ENCODE results near the gene ORC1.

ORC1 gene

GRCh38 chr1:52432807-52433206, 28.6 kb upstream of the ORC1 start:
- no peak for DNase-seq (ENCODE audit: extremely low read depth, low read depth)
- H3K4me3 ChIP-seq (replicated peaks; ENCODE audit: low read depth, low read length) = no peak overlapping the region
- no peak for TF ChIP-seq CTCF (IDR thresholded peaks at IDR 0.05; ENCODE audit: low read depth, low read length, missing control alignments)

- no peak for DNase-seq (ENCODE audit: extremely low read depth, low read depth)
- TF ChIP-seq CTCF (IDR thresholded peaks at IDR 0.05; ENCODE audit: low read depth, low read length, missing control alignments) = no peak
- H3K4me3 ChIP-seq (replicated peaks; ENCODE audit: low read depth, low read length) = no peak overlapping the region
These were observed 22.9 kb upstream of the ORC1 start for GRCh38 chr1:52427152-52427551.

- DNase-seq (ENCODE audit: extremely low read depth, low read depth) = no peak
- H3K4me3 ChIP-seq (replicated peaks; ENCODE audit: low read depth, low read length) = no peak overlapping the region
- TF ChIP-seq CTCF (IDR thresholded peaks at IDR 0.05; ENCODE audit: low read depth, low read length, missing control alignments) = no peak
These were observed 22.1 kb upstream of the ORC1 start for GRCh38 chr1:52426371-52426770.

GRCh38 chr1:52424813-52425212, 20.6 kb upstream of the ORC1 start:
- TF ChIP-seq CTCF (IDR thresholded peaks at IDR 0.05; ENCODE audit: low read depth, low read length, missing control alignments) = no peak
- no peak overlapping the region for H3K4me3 ChIP-seq (replicated peaks; ENCODE audit: low read depth, low read length)
- DNase-seq (ENCODE audit: extremely low read depth, low read depth) = no peak

- H3K4me3 ChIP-seq (replicated peaks; ENCODE audit: low read depth, low read length) = no peak overlapping the region
- TF ChIP-seq CTCF (IDR thresholded peaks at IDR 0.05; ENCODE audit: low read depth, low read length, missing control alignments) = no peak
- no peak for DNase-seq (ENCODE audit: extremely low read depth, low read depth)
These were observed 20.0 kb upstream of the ORC1 start for GRCh38 chr1:52424231-52424636.

GRCh38 chr1:52423771-52424170, 19.5 kb upstream of the ORC1 start:
- H3K4me3 ChIP-seq (replicated peaks; ENCODE audit: low read depth, low read length) = no peak overlapping the region
- DNase-seq (ENCODE audit: extremely low read depth, low read depth) = no peak
- TF ChIP-seq CTCF (IDR thresholded peaks at IDR 0.05; ENCODE audit: low read depth, low read length, missing control alignments) = no peak

GRCh38 chr1:52423055-52423454, 18.8 kb upstream of the ORC1 start:
- no peak for DNase-seq (ENCODE audit: extremely low read depth, low read depth)
- TF ChIP-seq CTCF (IDR thresholded peaks at IDR 0.05; ENCODE audit: low read depth, low read length, missing control alignments) = no peak

More at GRCh38 chr1:52423055-52423454, 18.8 kb upstream of the ORC1 start:
- H3K4me3 ChIP-seq (replicated peaks; ENCODE audit: low read depth, low read length) = no peak overlapping the region
